Caco-2 (cell line): Measurements from ENCODE around the gene WIPF1. TPM values are rescaled to one million over a fixed set of nuclear protein-coding genes. Genes with fewer than 3 reads are reported as not detected.

Experiments
- BruUV-seq: library from RNA; stranded (reverse); fragments of 400-500 nt; replicated peaks from 2 replicates; lab custom pipeline; 2021; lab: Mats Ljungman, UMichigan
- CTCF ChIA-PET: fragments of 300-600 bp; sonication (Branson Sonifier 250); formaldehyde crosslinking; loops from one replicate; lab custom pipeline; 2022; ENCODE audit warnings: antibody characterized with exemption; lab: Charles Lee
- POLR2A ChIA-PET: fragments of 300-600 bp; sonication (Branson Sonifier 250); formaldehyde crosslinking; loops from one replicate; lab custom pipeline; 2022; ENCODE audit warnings: antibody characterized with exemption; lab: Charles Lee
- DNase-seq, 2 experiments: peaks; one replicate each; pipeline versions ENCODE4 v3.0.0 to v3.0.0-alpha.2; 2020 to 2022
- H3K27me3 ChIP-seq: replicated peaks from 2 replicates; pipeline ENCODE4 v1.6.0; 2011; ENCODE audit warnings: low read length; ENCODE audit not compliant: control insufficient read depth, insufficient read depth
- H3K36me3 ChIP-seq: 2 replicates; pipeline ENCODE4 v1.5.1; 2011; ENCODE audit warnings: low read length; ENCODE audit not compliant: control insufficient read depth, insufficient read depth
- H3K4me1 ChIP-seq: fragments of 250-450 bp; sonication (Bioruptor Pico); 2 replicates; pipeline ENCODE4 v1.5.1; 2020; ENCODE audit warnings: mild to moderate bottlenecking
- H3K4me3 ChIP-seq: 2 replicates; pipeline ENCODE4 v1.5.1; 2011; ENCODE audit warnings: low read depth, mild to moderate bottlenecking, control low read depth, low read length
- H3K9me3 ChIP-seq: fragments of 250-450 bp; sonication (Bioruptor Pico); 2 replicates; pipeline ENCODE4 v1.5.1; 2020; ENCODE audit warnings: mild to moderate bottlenecking, moderate library complexity
- H3K27ac Mint-ChIP-seq: one replicate; pipeline ENCODE4 v1.8.0; 2022; ENCODE audit warnings: mixed read lengths; ENCODE audit not compliant: unreplicated experiment
- H3K27me3 Mint-ChIP-seq: one replicate; pipeline ENCODE4 v1.8.0; 2022; ENCODE audit warnings: mixed read lengths; ENCODE audit not compliant: insufficient read depth, unreplicated experiment
- H3K36me3 Mint-ChIP-seq: one replicate; pipeline ENCODE4 v1.8.0; 2022; ENCODE audit warnings: mild to moderate bottlenecking, mixed read lengths; ENCODE audit not compliant: insufficient read depth, unreplicated experiment
- H3K4me1 Mint-ChIP-seq: one replicate; pipeline ENCODE4 v1.8.0; 2022; ENCODE audit warnings: low read depth, mixed read lengths; ENCODE audit not compliant: unreplicated experiment
- H3K4me3 Mint-ChIP-seq: one replicate; pipeline ENCODE4 v1.8.0; 2022; ENCODE audit warnings: mild to moderate bottlenecking, moderate library complexity, mixed read lengths; ENCODE audit not compliant: unreplicated experiment
- H3K9me3 Mint-ChIP-seq: one replicate; pipeline ENCODE4 v1.8.0; 2022; ENCODE audit warnings: mixed read lengths; ENCODE audit not compliant: unreplicated experiment
- CTCF ChIP-seq, 2 experiments: fragments of 200-600 bp in 1 of 2; IDR thresholded peaks; 1 replicate in 1 of 2; 2 replicates in 1 of 2; pipeline versions ENCODE4 v1.5.1 to v1.8.0; 2011 to 2022; ENCODE audit warnings: antibody characterized with exemption in 1 of 2, control low read depth in 1 of 2, inconsistent platforms in 1 of 2, low read depth in 1 of 2, low read length in 1 of 2, mild to moderate bottlenecking in 1 of 2, moderate library complexity in 1 of 2; ENCODE audit not compliant: insufficient read depth in 1 of 2, severe bottlenecking in 1 of 2, unreplicated experiment in 1 of 2
- intact Hi-C: fragments of 100-400 bp; cut with micrococcal nuclease; formaldehyde crosslinking; loops from one replicate; pipeline ENCODE4 v1.10.0; 2022; ENCODE audit not compliant: unreplicated experiment
- total RNA-seq: library from RNA; stranded (reverse); gene quantifications from 2 replicates; pipeline ENCODE4 v1.2.3, GENCODE V29; 2022

WIPF1 gene
- total RNA-seq, 1 experiment from 2014 or later: 5.1 TPM

- H3K27ac Mint-ChIP-seq: no peak overlapping the region
- ChIA-PET POLR2A (no interaction called here), CTCF (no interaction called here)
- Histone ChIP-seq H3K27me3 (no peaks in the 10 kb centered on the region), H3K4me3 (no peak overlapping the region), H3K4me1 (no peaks in the 10 kb centered on the region), H3K9me3 (0 out of 2 replicates have a peak, but pooled peaks cover 2% of the 10 kb centered on the region), H3K36me3 (no peaks in the 10 kb centered on the region)
- DNase-seq: no peak
- H3K36me3 Mint-ChIP-seq: no peaks in the 10 kb centered on the region
- no peaks in the 10 kb centered on the region for H3K27me3 Mint-ChIP-seq
- no TSS peak for BruUV-seq
- TF ChIP-seq CTCF (IDR thresholded peaks at IDR 0.05; ENCODE audit: insufficient read depth in 1 of 2, low read depth in 1 of 2, low read length in 1 of 2, severe bottlenecking in 1 of 2, unreplicated experiment in 1 of 2): no peak
- peaks cover 7% of the 10 kb centered on the region for H3K4me1 Mint-ChIP-seq
- H3K9me3 Mint-ChIP-seq: peaks cover 29% of the 10 kb centered on the region
- H3K4me3 Mint-ChIP-seq: no peak overlapping the region
- intact Hi-C loops: no loop called here
These were observed 79.2 kb downstream of the WIPF1 start for GRCh38 chr2:174518395-174518794.

- POLR2A ChIA-PET: no interaction called here
- Mint-ChIP-seq H3K27me3 (no peaks in the 10 kb centered on the region), H3K4me1 (peaks cover 7% of the 10 kb centered on the region), H3K36me3 (no peaks in the 10 kb centered on the region), H3K27ac (no peak overlapping the region), H3K4me3 (no peak overlapping the region), H3K9me3 (peaks cover 46% of the 10 kb centered on the region)
- Histone ChIP-seq H3K4me1 (no peaks in the 10 kb centered on the region), H3K9me3 (peaks cover 11% of the 10 kb centered on the region), H3K27me3 (no peaks in the 10 kb centered on the region), H3K4me3 (no peak overlapping the region), H3K36me3 (no peaks in the 10 kb centered on the region)
- no peak for TF ChIP-seq CTCF (IDR thresholded peaks at IDR 0.05; ENCODE audit: insufficient read depth in 1 of 2, low read depth in 1 of 2, low read length in 1 of 2, severe bottlenecking in 1 of 2, unreplicated experiment in 1 of 2)
- intact Hi-C loops: no loop called here
- no peak for DNase-seq
- BruUV-seq: no TSS peak
- CTCF ChIA-PET: no interaction called here
These were observed 80.9 kb downstream of the WIPF1 start for GRCh38 chr2:174516501-174517378.

DNA sequence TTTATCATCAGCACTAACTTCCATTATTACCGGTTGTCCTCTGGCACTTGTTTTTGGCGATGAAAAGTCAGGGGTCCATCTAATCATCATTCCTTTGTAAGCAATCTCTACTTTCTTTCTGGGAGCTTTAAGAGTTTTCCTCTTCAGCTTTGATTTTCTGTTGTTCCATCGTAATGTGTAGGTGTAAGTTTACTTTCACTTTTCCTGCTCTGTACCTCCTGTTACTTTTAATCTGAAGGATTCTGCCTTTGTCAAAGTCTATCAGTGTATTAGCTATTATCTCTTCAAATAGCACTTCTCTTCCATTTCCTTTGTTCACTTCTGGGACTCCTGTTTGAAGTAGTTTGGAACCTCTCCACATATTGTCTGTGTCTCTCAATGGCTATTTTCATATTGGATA is 85.3 kb downstream of the WIPF1 start:
- no peaks in the 10 kb centered on the region for H3K4me1 Mint-ChIP-seq
- CTCF ChIA-PET: no interaction called here
- H3K4me3 Mint-ChIP-seq: no peak overlapping the region
- Histone ChIP-seq H3K4me1 (no peaks in the 10 kb centered on the region), H3K9me3 (peaks cover 49% of the 10 kb centered on the region), H3K27me3 (no peaks in the 10 kb centered on the region), H3K4me3 (no peak overlapping the region), H3K36me3 (no peaks in the 10 kb centered on the region)
- no peak for DNase-seq
- H3K9me3 Mint-ChIP-seq: peaks cover 61% of the 10 kb centered on the region
- intact Hi-C loops: no loop called here
- no peaks in the 10 kb centered on the region for H3K36me3 Mint-ChIP-seq
- no peaks in the 10 kb centered on the region for H3K27me3 Mint-ChIP-seq
- POLR2A ChIA-PET: no interaction called here
- no peak overlapping the region for H3K27ac Mint-ChIP-seq
- no peak for TF ChIP-seq CTCF (IDR thresholded peaks at IDR 0.05; ENCODE audit: insufficient read depth in 1 of 2, low read depth in 1 of 2, low read length in 1 of 2, severe bottlenecking in 1 of 2, unreplicated experiment in 1 of 2)
- BruUV-seq: no TSS peak
